GM10847 (cell line): ENCODE data around the gene XPC.

ENCODE experiments used
- POLR2A ChIP-seq: IDR thresholded peaks from 2 replicates; pipeline ENCODE4 v1.6.1; 2011; ENCODE audit not compliant: insufficient read length; ENCODE audit errors: extremely low read depth

The XPC gene

DNA sequence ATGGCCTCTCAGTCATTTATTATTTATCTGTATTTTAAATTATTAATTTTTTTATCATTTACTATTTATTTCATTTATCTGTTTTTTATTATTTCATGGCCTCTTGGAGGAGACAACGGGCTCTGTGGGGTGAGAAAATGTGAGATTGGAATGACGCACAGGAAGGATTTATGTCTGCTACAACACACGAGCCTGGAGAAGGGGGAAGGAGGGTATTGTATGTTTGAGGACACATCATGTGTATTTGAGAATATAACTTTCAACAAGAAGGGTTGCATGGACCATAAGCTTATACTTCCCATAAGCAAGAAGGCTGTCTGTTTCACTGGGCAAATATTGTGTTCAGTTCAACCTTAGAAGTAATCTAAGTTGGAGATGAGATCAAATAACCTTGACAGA is 31.9 kb upstream of the XPC start:
- no peak for TF ChIP-seq POLR2A

DNA sequence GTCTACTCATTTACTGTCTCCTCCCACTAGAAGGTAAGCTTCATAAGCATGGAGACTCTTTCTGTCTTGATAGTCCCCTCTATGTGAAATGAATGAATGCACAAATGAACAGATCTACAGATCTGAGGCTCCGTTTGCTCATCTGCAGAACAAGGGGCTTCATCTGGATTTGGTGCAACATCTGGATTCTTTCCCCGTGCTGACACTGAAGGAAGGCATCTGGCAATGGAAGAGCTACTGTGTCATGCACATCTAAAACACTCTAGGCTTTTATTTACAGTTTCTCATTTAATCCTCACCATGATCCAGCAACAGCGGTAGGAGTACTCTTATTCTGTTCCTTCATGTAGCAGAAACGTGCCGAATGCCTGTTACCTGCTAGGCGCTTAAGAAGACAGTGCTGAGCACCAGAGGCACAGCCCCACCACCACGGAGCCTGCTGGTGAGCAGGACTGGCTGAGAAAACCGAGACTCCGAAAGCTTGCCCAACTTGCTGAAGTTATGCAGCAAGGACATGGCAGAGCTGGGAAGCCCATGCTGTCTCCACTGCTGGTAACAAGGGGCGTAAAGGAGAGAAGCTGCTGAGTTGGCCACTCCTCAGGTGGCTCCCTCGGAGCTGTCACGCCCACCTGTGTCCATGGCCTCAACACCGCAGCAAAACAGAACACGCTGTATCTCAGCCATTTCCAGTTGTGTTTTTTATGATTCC is 31.3 kb upstream of the XPC start:
- no peak for TF ChIP-seq POLR2A

DNA sequence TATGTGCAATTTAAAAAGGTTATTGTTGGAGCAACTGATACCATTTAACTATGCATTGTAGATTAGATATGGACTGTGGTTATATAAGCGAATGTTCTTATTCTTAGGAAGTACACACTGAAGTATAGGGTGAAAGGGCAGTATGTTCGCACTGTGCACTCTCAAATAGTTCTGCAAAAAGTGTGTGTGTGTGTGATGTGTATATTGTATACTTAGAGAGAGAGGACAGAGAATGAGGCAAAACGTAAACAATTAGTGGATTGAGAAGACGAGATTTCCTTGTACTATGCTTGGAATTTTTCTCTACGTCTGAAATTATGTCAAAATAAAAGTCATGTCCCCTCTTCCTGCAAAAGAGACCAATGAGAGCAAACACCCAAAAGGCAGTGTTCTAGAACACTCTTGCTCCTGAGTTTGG is 30.6 kb upstream of the XPC start:
- no peak for TF ChIP-seq POLR2A

DNA sequence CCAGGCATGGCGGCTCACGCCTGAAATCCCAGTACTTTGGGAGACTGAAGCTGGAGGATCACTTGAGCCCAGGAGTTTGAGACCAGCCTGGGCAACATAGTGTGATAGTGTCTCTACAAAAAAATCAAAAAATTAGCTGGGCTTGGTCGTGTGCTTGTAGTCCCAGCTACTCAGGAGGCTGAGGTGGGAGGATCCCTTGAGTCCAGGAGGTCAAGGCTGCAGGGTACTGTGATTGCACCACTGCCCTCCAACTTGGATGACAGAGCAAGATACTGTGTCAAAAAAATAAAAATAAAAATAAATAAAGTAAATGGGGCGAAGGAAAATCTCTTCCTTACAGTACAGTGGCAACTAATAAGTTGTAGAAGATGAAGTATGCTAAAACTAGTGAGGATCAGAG is 29.8 kb upstream of the XPC start:
- TF ChIP-seq POLR2A = no peak

DNA sequence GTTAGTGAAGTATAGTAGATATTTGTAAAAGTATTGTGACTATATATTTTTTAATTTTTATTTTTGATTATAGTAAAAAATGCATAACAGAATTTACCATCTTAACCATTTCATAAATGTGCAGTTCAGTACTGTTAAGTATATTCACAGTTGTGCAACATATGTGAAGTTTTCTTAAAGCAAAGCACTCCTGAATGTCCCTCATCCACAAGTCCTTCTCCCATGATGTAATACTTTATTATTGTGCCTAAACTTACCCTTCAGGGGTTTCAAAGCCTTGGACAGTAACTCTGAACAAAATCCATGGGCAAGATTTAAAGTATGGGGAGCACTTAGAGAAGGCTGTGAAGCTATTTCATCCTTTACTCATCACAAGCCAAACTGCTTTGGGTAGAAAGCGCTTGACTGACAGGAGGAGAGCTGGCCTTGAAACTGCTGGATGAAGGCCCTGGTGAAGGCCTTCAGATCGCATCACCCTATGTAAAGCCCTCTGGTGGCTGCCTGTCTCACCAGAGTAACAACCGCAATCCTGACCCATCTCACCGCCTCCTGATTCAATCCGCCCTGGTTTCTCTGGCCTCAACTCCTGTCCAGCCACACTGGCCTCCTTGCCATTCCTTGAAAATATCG is 28.3 kb upstream of the XPC start:
- TF ChIP-seq POLR2A = no peak

DNA sequence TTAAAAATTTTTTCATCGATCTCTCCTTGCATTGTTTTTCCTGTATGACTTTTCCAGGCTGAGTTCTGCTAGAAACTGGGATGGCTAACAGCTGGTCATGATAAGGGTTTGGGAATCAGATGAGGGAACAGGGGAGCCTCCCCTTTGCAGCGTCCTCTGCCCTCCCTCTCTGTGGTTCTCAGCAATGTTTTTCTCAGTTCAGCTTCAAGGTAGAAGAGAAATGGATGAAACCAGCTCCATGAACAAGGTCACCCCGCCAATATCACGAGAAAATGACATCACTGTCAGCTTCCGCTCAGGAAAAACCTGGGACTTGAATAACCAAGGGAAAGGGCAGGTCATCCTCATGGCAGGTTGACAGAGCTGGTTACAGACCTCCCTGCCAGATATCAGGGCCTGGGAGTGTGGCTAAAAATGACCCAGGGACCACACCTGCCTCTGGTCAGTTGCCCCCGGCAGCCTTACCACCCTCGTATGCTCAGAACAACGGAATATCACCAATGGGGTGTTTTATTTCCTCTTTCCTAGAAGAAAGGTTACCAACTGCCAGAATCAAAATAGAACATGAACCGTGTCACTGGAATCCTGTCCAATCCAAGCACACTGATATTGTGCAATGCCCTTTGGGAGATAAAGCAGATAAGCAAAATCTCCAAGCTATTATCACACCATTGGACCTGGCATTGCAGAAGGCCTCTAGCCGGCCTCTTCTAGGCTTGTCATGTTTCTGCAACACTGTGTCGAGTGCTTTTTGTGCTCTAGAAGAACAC is 26.3 kb upstream of the XPC start:
- TF ChIP-seq POLR2A = no peak

DNA sequence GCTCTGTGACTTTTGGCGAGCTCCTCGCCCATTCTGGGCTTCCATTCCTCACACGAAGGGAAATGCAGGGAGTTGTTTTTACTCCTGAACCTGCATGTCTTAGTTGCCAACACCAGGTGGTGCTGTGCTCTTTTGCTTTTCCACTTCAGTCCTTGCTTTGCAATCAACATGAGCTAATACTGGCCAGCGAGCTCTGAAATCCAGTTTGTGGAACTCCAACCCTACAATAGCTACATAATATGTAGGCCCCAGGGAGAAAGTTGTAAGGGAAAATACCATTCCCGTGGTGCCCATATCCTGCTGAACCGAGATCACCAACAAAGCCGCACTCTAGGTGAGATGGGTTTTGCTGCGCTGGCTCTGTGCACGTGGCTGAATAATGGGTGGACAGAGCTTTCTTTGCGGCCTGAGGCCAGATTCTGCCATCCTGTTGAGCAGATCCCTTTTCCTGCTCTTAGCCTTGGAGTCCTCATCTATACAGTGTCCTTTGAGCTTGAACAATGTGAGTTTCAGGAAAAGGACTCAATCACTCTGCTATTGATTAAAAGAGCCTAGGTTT is 25.2 kb upstream of the XPC start:
- TF ChIP-seq POLR2A = no peak

DNA sequence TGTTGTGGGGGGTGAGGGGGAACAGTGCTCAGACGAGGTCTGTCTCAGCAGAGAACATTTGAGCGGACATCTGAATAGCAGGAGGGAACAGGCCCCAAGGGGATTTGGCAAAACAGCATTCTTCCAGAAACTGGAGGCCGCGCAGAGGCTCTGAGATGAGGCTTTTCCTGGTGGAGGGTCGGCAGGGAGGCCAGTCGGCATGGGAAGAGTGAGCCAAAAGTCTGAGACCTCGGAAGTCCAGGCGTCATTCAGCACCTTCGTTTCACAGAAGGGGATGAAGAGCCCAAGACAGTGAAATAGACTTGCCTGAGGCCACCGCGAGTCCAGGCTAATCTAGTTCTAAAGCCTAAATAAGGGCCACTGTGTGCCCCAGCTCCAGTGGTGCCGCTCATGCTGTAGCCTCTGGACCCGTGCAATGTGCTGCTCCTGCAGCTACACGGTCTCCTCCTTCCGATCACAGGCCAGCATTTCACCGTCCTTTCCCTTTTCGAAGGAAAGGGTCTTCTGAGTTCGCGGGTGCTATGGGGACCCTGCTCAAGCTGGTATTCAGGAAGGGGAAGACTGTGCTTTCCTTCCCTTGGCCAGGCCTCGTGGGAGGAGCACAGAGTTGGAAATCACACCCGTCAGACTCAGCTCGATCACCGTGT is 24.6 kb upstream of the XPC start:
- no peak for TF ChIP-seq POLR2A

DNA sequence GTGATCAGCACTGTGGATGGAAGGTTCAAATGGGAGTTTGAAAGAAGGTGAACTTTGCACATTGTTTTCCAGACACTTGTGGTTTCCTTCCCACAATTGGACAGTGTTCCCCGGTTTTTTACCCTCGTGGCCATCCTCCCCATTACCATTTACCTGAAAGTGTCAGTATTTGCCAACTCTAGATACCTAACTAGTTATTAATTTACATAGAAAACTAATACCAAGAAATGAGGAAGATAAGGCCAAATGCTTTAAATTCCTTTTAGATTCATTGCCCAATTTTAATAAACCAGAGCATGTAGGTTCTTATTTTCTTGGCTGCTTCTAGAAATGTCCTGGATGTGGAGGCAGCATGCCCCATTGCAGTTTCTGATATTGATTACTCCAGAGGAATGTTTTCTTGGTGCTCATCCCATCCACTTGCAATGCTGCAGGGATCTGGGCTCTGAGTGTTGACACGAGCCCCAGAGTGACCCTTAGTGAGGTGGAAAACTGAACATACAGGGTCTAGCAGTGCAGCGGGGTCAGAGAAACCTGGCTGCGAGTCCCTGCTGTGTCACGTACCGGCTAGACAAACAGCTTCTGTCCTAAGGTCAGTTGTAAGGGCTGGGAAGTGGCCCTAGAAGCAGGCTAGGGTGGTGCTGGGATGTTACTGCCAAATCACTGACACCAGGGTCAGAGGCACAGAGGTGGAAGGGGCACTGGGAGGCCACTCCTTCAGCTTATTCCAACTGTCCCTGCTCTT is 23.7 kb upstream of the XPC start:
- no peak for TF ChIP-seq POLR2A

DNA sequence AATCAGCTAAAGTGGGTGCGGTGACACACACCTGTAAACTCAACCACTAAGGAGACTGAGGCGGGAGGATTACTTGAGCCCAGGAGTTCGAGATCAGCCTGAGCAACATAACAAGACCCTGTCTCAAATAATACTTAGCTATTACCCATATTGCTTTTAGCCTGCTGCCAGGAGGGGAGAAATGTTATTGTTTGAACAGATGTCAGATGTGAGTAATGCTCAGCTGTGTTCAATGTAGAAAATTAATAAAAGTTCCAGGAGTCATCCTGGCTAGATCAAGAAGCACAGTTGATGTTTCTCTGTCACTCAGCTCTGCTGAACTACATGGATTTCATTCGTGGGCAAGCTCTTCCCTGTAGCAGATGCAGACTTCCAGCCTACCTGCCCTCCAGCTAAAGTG is 22.4 kb upstream of the XPC start:
- no peak for TF ChIP-seq POLR2A

DNA sequence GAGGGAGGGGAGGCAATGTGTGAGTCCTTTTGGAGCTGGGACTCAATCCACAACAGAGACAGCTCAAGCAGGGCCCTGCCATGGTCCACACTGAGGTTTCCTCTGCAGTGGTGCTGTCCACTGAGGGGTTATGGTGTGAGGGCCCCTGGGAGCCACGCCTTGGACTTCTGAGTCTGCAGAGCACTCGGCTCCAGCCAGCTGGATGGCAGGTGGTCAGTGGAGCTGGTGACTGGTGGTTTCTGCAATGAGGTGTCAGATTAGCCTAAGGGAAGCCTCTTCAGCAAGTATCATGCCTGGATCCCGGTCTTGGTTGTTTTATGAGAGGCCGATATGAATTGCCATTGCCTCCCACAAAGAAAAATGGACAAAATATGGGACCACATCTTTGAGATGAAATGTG is 21.9 kb upstream of the XPC start:
- TF ChIP-seq POLR2A = no peak

DNA sequence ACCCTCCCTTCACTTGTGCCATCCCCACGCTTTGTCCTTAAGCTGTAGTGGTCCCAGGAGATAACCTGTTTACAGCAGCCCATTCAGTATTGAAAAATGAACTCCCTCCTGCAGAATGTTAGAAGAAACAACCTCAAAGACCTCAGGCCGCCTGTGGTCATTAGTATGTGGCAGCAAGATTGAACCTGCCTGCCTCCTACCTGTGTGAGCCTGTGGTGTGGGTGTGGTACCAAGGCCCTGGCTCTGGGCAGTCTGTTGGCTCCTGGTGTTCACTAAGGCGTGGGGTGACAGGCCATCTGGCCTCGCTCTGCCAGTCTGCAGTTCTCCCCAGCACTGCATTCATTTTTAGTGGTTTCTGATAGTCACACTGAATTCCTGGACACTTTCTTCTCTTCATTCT is 21.2 kb upstream of the XPC start:
- TF ChIP-seq POLR2A = no peak

DNA sequence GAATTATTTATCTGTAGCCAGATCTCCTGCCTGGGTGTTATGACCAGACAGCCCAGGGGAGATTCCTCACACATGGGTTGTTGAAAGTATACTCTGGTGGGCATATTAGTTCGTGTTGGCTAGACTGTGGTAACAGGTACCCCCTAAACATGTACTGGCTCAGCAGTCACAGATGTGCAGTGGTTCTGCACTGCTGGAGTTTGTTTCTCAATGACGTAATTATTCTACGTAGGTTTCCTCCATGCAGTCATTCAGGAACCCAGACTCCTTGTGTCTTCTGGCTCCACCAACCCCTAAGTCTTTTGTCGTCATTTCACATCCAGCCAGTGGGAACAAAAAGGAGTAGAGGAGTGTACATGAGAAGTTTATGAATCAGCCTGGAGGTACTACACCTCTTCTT is 16.5 kb upstream of the XPC start:
- TF ChIP-seq POLR2A = no peak

DNA sequence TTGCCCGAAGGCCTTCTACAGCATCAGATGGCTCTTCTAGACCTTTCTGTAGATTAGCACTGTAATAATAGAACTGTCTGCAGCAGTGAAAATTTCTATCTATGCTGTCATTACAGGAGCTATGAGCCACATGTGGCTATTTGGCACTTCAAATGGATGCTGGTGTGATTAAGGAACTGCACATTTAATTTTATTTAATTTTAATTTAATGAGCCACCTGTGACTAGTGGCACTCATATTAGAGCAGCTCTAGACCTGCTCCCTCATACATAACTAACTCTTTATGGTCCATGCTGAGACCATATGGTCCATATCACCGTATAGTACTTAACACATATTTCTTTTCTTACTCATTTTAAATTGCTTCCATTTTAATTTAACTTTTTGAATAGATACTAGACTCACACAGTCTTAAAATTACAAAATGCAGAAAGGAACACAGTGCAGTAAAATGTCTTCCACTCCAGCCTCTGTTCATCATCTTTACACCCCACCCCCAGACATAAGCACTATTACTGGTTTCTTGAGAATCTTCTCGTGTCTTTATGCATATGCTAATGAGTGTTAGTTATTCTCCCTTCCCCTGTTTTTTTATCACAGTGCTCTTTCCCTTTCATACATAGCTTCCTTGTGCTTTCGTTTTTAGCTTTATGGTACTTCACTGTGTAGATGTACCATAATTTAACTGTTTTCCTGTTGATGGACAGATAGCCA is 9.8 kb upstream of the XPC start:
- TF ChIP-seq POLR2A = no peak
